Endodermal cell (in vitro differentiated cells): Measurements from ENCODE around the gene ACSS1. TPM values are rescaled to one million over a fixed set of nuclear protein-coding genes. Genes with fewer than 3 reads are reported as not detected.

ENCODE experiments used
- DNase-seq: peaks from one replicate; pipeline ENCODE4 v3.0.0-alpha.2; 2017
- H3K27ac ChIP-seq: 2 replicates; pipeline ENCODE4 v1.5.1; 2013; ENCODE audit warnings: mild to moderate bottlenecking, low read depth, low read length, moderate library complexity
- H3K27me3 ChIP-seq: 2 replicates; pipeline ENCODE4 v1.6.1; 2013; ENCODE audit warnings: mild to moderate bottlenecking, low read length, moderate library complexity; ENCODE audit not compliant: insufficient read depth, control insufficient read depth, poor library complexity, severe bottlenecking
- H3K36me3 ChIP-seq: 2 replicates; pipeline ENCODE4 v1.7.0; 2013; ENCODE audit warnings: mild to moderate bottlenecking, low read length, moderate library complexity; ENCODE audit not compliant: control insufficient read depth, insufficient read depth
- H3K4me1 ChIP-seq: one replicate; pipeline ENCODE4 v1.7.0; 2013; ENCODE audit warnings: low read length; ENCODE audit not compliant: control insufficient read depth, insufficient read depth
- H3K4me3 ChIP-seq: 2 replicates; pipeline ENCODE4 v1.5.1; 2013; ENCODE audit warnings: mild to moderate bottlenecking, low read length, moderate library complexity
- H3K9ac ChIP-seq: 2 replicates; pipeline ENCODE4 v1.6.1; 2013; ENCODE audit warnings: mild to moderate bottlenecking, low read length, moderate library complexity; ENCODE audit not compliant: poor library complexity, severe bottlenecking; ENCODE audit errors: extremely low read depth
- H3K9me3 ChIP-seq: 2 replicates; pipeline ENCODE4 v1.6.1; 2013; ENCODE audit warnings: mild to moderate bottlenecking, low read length, moderate library complexity; ENCODE audit not compliant: control insufficient read depth
- H3K27ac Mint-ChIP-seq: 2 replicates; pipeline ENCODE4 v1.8.0; 2020; ENCODE audit warnings: mixed read lengths
- H3K27me3 Mint-ChIP-seq: 2 replicates; pipeline ENCODE4 v1.8.0; 2021; ENCODE audit warnings: mild to moderate bottlenecking, mixed read lengths; ENCODE audit not compliant: insufficient read depth
- H3K36me3 Mint-ChIP-seq: 2 replicates; pipeline ENCODE4 v1.8.0; 2020; ENCODE audit warnings: low read depth, mixed read lengths
- H3K4me1 Mint-ChIP-seq: 2 replicates; pipeline ENCODE4 v1.8.0; 2020; ENCODE audit warnings: mixed read lengths
- H3K4me3 Mint-ChIP-seq: 2 replicates; pipeline ENCODE4 v1.8.0; 2020; ENCODE audit warnings: mild to moderate bottlenecking, moderate library complexity, mixed read lengths
- H3K9me3 Mint-ChIP-seq: 2 replicates; pipeline ENCODE4 v1.8.0; 2020; ENCODE audit warnings: mild to moderate bottlenecking, mixed read lengths
- CTCF ChIP-seq: fragments of 200-600 bp; sonication (generic); conservative IDR thresholded peaks from 2 replicates; pipeline ENCODE4 v1.5.0; 2021; ENCODE audit warnings: antibody characterized with exemption, mild to moderate bottlenecking
- WGBS, 2 experiments: methylation state at CpG; one replicate each; pipeline versions ENCODE4 v1.1.5 to v1.1.7; 2013; ENCODE audit warnings: missing lambda C conversion rate in 2 of 2, mixed read lengths in 1 of 2; ENCODE audit not compliant: insufficient coverage in 1 of 2, insufficient read length in 1 of 2; 5-methylcytosine and 5-hydroxymethylcytosine counted together
- total RNA-seq, 2 donors: library from RNA; stranded (reverse); fragmentation: NEBNext Ultra II Directional in 1 of 2; extraction: Animal tissue kit (Norgen Biotek cat#: 25700) in 1 of 2; gene quantifications; 2 replicates in 1 of 2; 3 replicates in 1 of 2; pipeline ENCODE4 v1.2.1, GENCODE V29; 2021

The ACSS1 gene
- total RNA-seq, 2 donors from 2014 or later = 0.22 TPM; not detected in 1

DNA sequence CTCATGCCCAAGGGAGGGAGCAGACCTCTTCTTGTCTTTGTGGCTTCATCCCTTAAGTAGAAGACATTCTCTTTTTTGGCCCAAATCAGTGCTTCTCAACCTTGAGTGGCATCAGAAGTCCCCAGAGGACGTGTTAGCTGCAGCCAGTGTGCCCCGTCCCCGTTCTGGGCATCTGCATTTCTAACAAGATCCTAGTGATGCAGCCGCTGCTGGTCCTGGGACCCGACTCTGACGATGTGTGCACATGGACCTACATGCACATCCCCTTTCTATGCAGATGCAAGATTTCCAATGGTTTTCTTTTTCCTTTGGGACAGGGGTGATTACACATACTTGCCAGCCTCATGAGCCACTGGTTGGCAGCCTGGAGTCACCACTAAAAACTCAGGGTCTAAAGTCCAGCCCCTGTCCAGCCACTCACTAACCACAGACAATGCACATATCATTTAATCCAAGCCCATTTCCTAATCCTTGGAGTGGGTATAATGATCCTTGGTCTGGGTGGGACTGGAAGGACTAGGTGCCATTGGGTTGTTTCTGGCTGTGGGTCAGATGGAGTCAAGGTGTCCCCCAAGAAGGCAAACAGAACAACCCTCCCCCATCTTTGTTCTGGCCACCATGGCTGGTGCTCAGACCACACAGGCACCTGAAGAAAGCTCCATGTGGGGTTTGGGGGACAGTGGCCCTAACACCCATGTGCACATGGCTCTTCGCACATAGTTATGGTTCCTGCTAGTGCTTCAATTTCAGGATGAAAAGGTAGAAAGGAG, 6.4 kb downstream of the ACSS1 start:
- H3K27me3 Mint-ChIP-seq = peaks cover 89% of the 10 kb centered on the region
- H3K27ac Mint-ChIP-seq = no peak overlapping the region
- Histone ChIP-seq H3K4me1 (no peaks in the 10 kb centered on the region), H3K9me3 (no peaks in the 10 kb centered on the region), H3K4me3 (no peak overlapping the region), H3K9ac (no peak overlapping the region), H3K36me3 (no peaks in the 10 kb centered on the region), H3K27me3 (peaks cover 90% of the 10 kb centered on the region), H3K27ac (no peak overlapping the region)
- no peaks in the 10 kb centered on the region for H3K4me1 Mint-ChIP-seq
- 93 to 98% methylated on average over 7 of the region's 7 CpGs for WGBS, 2 experiments
- H3K9me3 Mint-ChIP-seq = no peaks in the 10 kb centered on the region
- DNase-seq = peak; percentile 18
- TF ChIP-seq CTCF = no peak
- H3K4me3 Mint-ChIP-seq = no peak overlapping the region
- H3K36me3 Mint-ChIP-seq = no peaks in the 10 kb centered on the region

DNA sequence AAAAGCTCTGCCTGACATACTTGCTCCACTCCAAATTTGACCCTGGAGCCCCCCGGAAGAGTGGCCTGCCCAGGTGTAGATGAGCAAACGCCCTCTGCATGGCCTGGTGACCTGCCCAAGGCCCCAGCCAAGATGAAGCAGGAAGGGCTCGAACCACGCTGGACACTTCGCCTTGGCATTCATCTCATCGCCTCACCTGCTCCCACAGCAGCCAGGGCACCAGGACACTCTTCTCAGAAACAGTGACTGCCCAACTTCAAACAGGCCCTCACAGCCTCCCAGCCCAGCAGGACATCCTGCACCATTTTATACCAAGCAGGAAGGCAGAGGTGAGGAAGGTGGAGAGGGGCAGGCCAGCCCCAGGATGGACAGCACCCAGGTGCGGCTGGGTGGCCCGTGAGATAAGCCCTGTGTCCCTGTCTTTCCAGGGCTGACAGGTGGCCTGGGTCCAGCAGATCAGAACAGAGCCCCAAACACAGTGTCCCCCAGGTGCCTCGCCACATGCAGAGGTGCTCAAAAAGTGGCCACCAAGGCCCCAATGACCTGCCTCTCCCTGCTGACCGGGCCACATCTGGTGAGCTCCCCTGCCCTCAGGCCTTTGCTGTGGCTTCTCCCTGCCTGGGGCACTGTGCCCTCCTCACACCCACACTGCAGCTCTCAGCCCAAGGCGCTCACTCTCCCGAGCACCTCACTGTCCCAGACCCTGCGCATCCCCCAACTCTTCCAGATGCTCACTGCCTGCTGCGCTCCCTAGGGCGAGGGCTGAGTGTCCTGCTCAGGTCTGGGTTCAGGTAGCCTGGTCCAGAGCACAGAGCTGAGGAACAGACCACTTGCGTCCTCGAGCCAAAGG, 7.2 kb downstream of the ACSS1 start:
- Mint-ChIP-seq H3K9me3 (no peaks in the 10 kb centered on the region), H3K36me3 (no peaks in the 10 kb centered on the region), H3K27me3 (peaks cover 80% of the 10 kb centered on the region), H3K4me3 (no peak overlapping the region), H3K27ac (no peak overlapping the region), H3K4me1 (no peaks in the 10 kb centered on the region)
- Histone ChIP-seq H3K36me3 (no peaks in the 10 kb centered on the region), H3K27me3 (peaks cover 82% of the 10 kb centered on the region), H3K9me3 (no peaks in the 10 kb centered on the region), H3K9ac (no peak overlapping the region), H3K27ac (no peak overlapping the region), H3K4me3 (no peak overlapping the region), H3K4me1 (no peaks in the 10 kb centered on the region)
- WGBS, 2 experiments = 88 to 94% methylated on average over 10 to 17 of the region's 17 CpGs
- DNase-seq = peak; percentile 33
- no peak for TF ChIP-seq CTCF

DNA sequence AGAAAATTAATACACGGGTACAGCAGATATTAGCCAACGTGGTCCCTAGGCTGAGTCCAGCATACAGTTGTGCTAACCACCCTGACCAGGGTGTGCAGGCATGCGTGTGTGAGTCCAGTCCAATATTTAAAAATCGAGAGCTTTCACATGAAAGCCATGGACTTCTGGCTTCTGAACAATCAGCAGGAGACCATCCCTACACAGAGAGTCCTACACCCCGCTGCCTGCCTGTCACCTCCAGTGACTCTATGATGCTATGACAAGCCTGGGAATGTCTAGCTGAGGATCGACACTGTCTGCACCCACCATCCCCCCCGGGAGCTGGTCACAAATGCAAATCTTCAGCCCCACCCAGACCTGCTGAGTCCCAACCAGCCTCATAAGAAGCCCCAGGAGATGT, 7.9 kb downstream of the ACSS1 start:
- no peaks in the 10 kb centered on the region for H3K4me1 Mint-ChIP-seq
- no peaks in the 10 kb centered on the region for H3K9me3 ChIP-seq
- TF ChIP-seq CTCF = no peak
- H3K9ac ChIP-seq = no peak overlapping the region
- H3K4me1 ChIP-seq = no peaks in the 10 kb centered on the region
- no peak overlapping the region for H3K27ac ChIP-seq
- no peaks in the 10 kb centered on the region for H3K36me3 Mint-ChIP-seq
- WGBS, 2 experiments = 90 to 92% methylated on average over 5 to 7 of the region's 7 CpGs
- no peak overlapping the region for H3K4me3 Mint-ChIP-seq
- peaks cover 75% of the 10 kb centered on the region for H3K27me3 ChIP-seq
- H3K36me3 ChIP-seq = no peaks in the 10 kb centered on the region
- H3K27me3 Mint-ChIP-seq = peaks cover 74% of the 10 kb centered on the region
- H3K27ac Mint-ChIP-seq = no peak overlapping the region
- H3K4me3 ChIP-seq = no peak overlapping the region
- peak; percentile 14 for DNase-seq
- no peaks in the 10 kb centered on the region for H3K9me3 Mint-ChIP-seq
